GM23338 (cell line): ENCODE results near the gene ARHGAP19. TPM values are rescaled to one million over a fixed set of nuclear protein-coding genes. Genes with fewer than 3 reads are reported as not detected.

ENCODE experiments used
- ATAC-seq: fragments of 200-7000 bp; cut with Tn5 transposase; 3 replicates; pipeline ENCODE4 v1.9.1; 2020
- DNase-seq: peaks from one replicate; pipeline ENCODE4 v3.0.0-alpha.2; 2015; ENCODE audit warnings: low spot score
- H2AFZ ChIP-seq: fragments of 200-600 bp; sonication (generic); 2 replicates; pipeline ENCODE4 v1.8.0; 2016; ENCODE audit warnings: antibody characterized with exemption, mild to moderate bottlenecking, moderate library complexity
- H3F3A ChIP-seq: fragments of 200-600 bp; sonication (generic); replicated peaks from 2 replicates; pipeline ENCODE4 v1.8.0; 2017; ENCODE audit warnings: antibody characterized with exemption, mixed run types, low read depth
- H3K27ac ChIP-seq: fragments of 200-600 bp; sonication (generic); 2 replicates; pipeline ENCODE4 v1.6.1; 2016; ENCODE audit warnings: low read depth
- H3K27me3 ChIP-seq: fragments of 200-600 bp; sonication (generic); 2 replicates; pipeline ENCODE4 v1.8.0; 2016; ENCODE audit warnings: mild to moderate bottlenecking, mixed run types, moderate library complexity; ENCODE audit not compliant: insufficient read depth
- H3K36me3 ChIP-seq: fragments of 200-600 bp; sonication (generic); 2 replicates; pipeline ENCODE4 v1.8.0; 2016; ENCODE audit warnings: mild to moderate bottlenecking; ENCODE audit not compliant: insufficient read depth
- H3K4me1 ChIP-seq: fragments of 200-600 bp; sonication (generic); 2 replicates; pipeline ENCODE4 v1.8.0; 2016; ENCODE audit warnings: mild to moderate bottlenecking, moderate library complexity; ENCODE audit not compliant: insufficient read depth
- H3K4me2 ChIP-seq: fragments of 200-600 bp; sonication (generic); 2 replicates; pipeline ENCODE4 v1.7.1; 2017; ENCODE audit warnings: mixed run types
- H3K4me3 ChIP-seq: fragments of 200-600 bp; sonication (generic); 2 replicates; pipeline ENCODE4 v1.6.1; 2016; ENCODE audit warnings: mixed run types
- H3K79me2 ChIP-seq: fragments of 200-600 bp; sonication (generic); replicated peaks from 2 replicates; pipeline ENCODE4 v1.8.0; 2017; ENCODE audit warnings: mild to moderate bottlenecking; ENCODE audit not compliant: insufficient read depth
- H3K9me2 ChIP-seq: fragments of 200-600 bp; sonication (generic); 2 replicates; pipeline ENCODE4 v1.8.0; 2017; ENCODE audit not compliant: insufficient read depth
- H4K20me1 ChIP-seq: fragments of 200-600 bp; sonication (generic); replicated peaks from 2 replicates; pipeline ENCODE4 v1.8.0; 2017; ENCODE audit warnings: mild to moderate bottlenecking; ENCODE audit not compliant: insufficient read depth
- H3K27ac Mint-ChIP-seq: 2 replicates; pipeline ENCODE4 v1.8.0; 2020; ENCODE audit warnings: inconsistent platforms, mild to moderate bottlenecking, moderate library complexity, mixed read lengths
- H3K27me3 Mint-ChIP-seq: 3 replicates; pipeline ENCODE4 v1.8.0; 2022; ENCODE audit warnings: low read depth, mild to moderate bottlenecking, moderate library complexity, mixed read lengths, inconsistent platforms; ENCODE audit not compliant: insufficient read depth, poor library complexity
- H3K36me3 Mint-ChIP-seq: 3 replicates; pipeline ENCODE4 v1.8.0; 2021; ENCODE audit warnings: low read depth, mild to moderate bottlenecking, inconsistent platforms, moderate library complexity, mixed read lengths
- H3K4me1 Mint-ChIP-seq: 3 replicates; pipeline ENCODE4 v1.8.0; 2020; ENCODE audit warnings: mild to moderate bottlenecking, inconsistent platforms, mixed read lengths
- H3K4me3 Mint-ChIP-seq: 3 replicates; pipeline ENCODE4 v1.8.0; 2021; ENCODE audit warnings: moderate library complexity, mild to moderate bottlenecking, inconsistent platforms, mixed read lengths
- H3K9me3 Mint-ChIP-seq: 3 replicates; pipeline ENCODE4 v1.8.0; 2020; ENCODE audit warnings: moderate library complexity, mild to moderate bottlenecking, inconsistent platforms, mixed read lengths
- CREB1 ChIP-seq: fragments of 250-450 bp; sonication (Bioruptor Pico); IDR thresholded peaks from 2 replicates; pipeline ENCODE4 v1.5.0; 2020; ENCODE audit warnings: low read depth, mild to moderate bottlenecking, moderate library complexity
- CTCF ChIP-seq, 2 experiments: fragments of 200-600 bp in 1 of 2; sonication (generic) in 1 of 2; conservative IDR thresholded peaks; 2 replicates each; pipeline versions ENCODE4 v1.5.1 to v1.6.1; 2016 to 2017; ENCODE audit warnings: antibody characterized with exemption in 2 of 2, low read depth in 2 of 2, mild to moderate bottlenecking in 2 of 2, moderate library complexity in 1 of 2
- EZH2 ChIP-seq: fragments of 200-600 bp; sonication (generic); IDR thresholded peaks from one replicate; pipeline ENCODE4 v1.8.0; 2017; ENCODE audit warnings: antibody characterized with exemption, mild to moderate bottlenecking, low read depth; ENCODE audit not compliant: unreplicated experiment
- EZH2phosphoT487 ChIP-seq: fragments of 200-600 bp; sonication (generic); IDR thresholded peaks from one replicate; pipeline ENCODE4 v1.8.1; 2018; ENCODE audit warnings: antibody characterized with exemption; ENCODE audit not compliant: unreplicated experiment
- NANOG ChIP-seq: IDR thresholded peaks from 2 replicates; pipeline ENCODE4 v1.6.1; 2016; ENCODE audit warnings: antibody characterized with exemption, borderline replicate concordance
- POLR2AphosphoS5 ChIP-seq: IDR thresholded peaks from 2 replicates; pipeline ENCODE4 v1.6.1; 2016; ENCODE audit warnings: antibody characterized with exemption, low read depth
- REST ChIP-seq: IDR thresholded peaks from one replicate; pipeline ENCODE4 v1.6.1; 2018; ENCODE audit warnings: antibody characterized with exemption; ENCODE audit not compliant: unreplicated experiment
- polyA plus RNA-seq: library from polyadenylated mRNA; unstranded; fragments of >200 nt; fragmentation: Nextera tagmentation; extraction: Ambion mirVana; gene quantifications from 2 replicates; pipeline ENCODE4 v1.2.1, GENCODE V29; 2016
- total RNA-seq: library from RNA; depleted of rRNA; stranded (reverse); fragments of >200 nt; shearing (Covaris generic); gene quantifications from 2 replicates; pipeline ENCODE4 v1.2.3, GENCODE V29; 2014

ARHGAP19 gene
- total and polyA plus RNA-seq, 2 experiments from 2014 or later: 11.5 to 38.8 TPM

GRCh38 chr10:97250952-97251351, 41.5 kb downstream of the ARHGAP19 start (continued):
- TF ChIP-seq REST (no peak), POLR2AphosphoS5 (no peak), EZH2 (no peak), CREB1 (CRISPR knock-in tag) (no peak)

- H3F3A ChIP-seq: no peaks in the 10 kb centered on the region
- Mint-ChIP-seq H3K27ac (no peak overlapping the region), H3K4me3 (no peak overlapping the region), H3K36me3 (peaks cover 35% of the 10 kb centered on the region), H3K9me3 (no peaks in the 10 kb centered on the region), H3K27me3 (peaks cover 2% of the 10 kb centered on the region), H3K4me1 (no peaks in the 10 kb centered on the region)
- no peak for TF ChIP-seq CTCF (conservative IDR thresholded peaks at IDR 0.05; ENCODE audit: low read depth in 2 of 2)
- no peak for TF ChIP-seq EZH2phosphoT487
- no peak for TF ChIP-seq REST
- no peak for TF ChIP-seq NANOG
- peaks cover 8% of the 10 kb centered on the region for H3K4me1 ChIP-seq
- no peaks in the 10 kb centered on the region for H3K79me2 ChIP-seq
- ATAC-seq (no peak), DNase-seq (no peak)
- no peak overlapping the region for H3K4me3 ChIP-seq
- peaks cover 9% of the 10 kb centered on the region; the same call in 1 of the 2 replicates for H4K20me1 ChIP-seq
- H3K27me3 ChIP-seq: no peaks in the 10 kb centered on the region
- H3K9me2 ChIP-seq: no peaks in the 10 kb centered on the region
- no peak overlapping the region for H2AFZ ChIP-seq
- H3K36me3 ChIP-seq: peaks cover 11% of the 10 kb centered on the region
- no peak overlapping the region; the same call in 1 of the 2 replicates for H3K27ac ChIP-seq
- no peak overlapping the region for H3K4me2 ChIP-seq
Measured at GRCh38 chr10:97243836-97244235, 48.6 kb downstream of the ARHGAP19 start.
